ENCODE measurements around the gene RAET1G.
"Not testable (repeated sequence)": the region's sequence is repeated elsewhere in the genome, so short reads cannot be mapped to it uniquely, and the experiment has no call there.

RAET1G gene

DNA sequence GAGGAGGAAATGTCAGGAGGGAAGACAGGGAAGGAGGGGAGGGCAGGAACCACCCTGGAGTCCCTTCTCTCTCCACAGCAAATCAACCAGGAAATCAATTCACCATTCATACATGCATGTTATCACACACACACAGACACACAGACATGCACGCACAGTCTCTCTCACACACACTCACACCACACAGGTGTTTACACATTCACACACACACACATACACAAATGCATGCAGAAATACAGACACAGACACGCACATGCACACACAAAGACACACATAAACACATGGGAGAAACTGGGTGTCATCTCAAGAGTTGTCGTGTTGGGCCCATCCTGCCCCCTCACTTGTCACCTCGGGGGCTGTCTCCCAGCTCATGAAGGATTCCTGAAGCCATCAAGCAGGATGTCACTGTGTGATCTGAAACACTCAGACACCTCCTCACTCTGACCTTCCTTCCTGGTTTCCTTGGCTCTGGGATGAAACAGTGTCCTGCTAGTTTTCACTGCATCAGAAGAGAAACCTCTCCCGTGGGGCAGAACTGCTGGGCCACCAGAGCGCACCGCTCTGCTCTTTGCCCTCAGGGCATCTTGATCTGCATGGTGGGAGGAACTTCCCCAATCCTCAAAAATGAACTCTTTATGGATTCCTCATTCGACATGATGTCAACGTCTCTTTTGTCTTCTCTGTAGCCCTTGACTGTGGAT is 9.2 kb downstream of the RAET1G start:
- DNase-seq (ENCODE audit: low read depth), result no peak

DNA sequence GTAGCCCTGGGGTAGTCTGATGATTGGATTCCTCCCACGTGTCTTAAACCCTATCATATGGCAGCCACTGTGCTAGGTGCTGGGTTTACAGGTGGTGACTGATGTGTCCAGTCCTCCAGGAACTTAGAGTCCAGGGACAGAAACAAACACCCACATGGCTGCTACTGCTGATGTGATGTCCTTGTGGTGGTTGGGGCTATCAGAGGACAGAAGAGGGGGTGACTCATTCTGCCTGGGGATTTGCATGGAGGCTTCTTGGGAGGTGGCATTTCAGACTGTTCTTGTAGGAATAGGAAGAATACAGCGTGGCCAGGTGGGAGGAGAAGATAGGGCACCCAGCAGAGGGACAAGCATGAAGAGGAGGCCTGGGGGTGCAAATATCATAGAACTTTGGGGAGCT is 9.8 kb downstream of the RAET1G start:
- no peak for DNase-seq (ENCODE audit: low read depth)

DNA sequence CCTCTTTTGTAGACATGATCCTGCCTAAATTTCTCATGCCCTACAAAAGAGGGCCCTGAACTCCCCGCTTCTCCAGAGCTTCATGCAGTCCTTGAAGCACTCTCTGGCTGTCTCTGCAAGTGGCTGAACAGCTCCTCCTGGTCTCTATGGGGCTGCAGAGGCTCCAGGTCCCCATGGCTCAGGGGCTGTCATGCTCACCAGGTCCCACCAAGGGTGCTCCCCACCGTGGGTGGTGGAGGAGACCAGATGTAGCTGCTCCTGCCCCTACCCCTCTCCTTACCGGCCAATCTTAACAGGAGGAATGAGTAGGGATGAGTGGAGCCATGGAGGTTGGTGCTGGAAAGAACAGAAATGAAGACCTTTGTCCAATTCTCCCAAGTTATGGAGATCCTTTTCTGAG is 10.2 kb downstream of the RAET1G start:
- not testable (repeated sequence) for DNase-seq (ENCODE audit: low read depth)

DNA sequence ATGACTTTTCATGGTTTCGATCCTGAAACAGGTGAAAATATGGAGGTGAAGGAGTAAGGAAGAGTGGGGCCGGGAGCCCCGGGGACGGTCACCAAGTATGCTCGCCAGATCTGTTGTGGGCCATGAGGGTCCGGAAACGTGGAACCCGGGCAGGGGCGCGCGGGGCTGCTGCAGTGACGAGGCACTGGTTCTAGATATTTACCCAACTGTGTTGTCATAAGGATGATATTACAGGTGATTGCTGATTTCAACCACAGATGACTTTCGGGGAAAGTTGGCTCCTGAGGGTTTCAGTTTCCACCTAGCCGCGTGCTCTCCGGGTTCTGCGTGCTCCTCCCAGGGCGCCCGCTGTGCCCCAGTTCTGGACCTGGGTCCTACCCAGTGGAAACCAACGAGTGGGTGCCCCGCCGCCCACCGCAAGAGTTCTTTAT is 12.2 kb downstream of the RAET1G start:
- no peak for DNase-seq (ENCODE audit: low read depth)

DNA sequence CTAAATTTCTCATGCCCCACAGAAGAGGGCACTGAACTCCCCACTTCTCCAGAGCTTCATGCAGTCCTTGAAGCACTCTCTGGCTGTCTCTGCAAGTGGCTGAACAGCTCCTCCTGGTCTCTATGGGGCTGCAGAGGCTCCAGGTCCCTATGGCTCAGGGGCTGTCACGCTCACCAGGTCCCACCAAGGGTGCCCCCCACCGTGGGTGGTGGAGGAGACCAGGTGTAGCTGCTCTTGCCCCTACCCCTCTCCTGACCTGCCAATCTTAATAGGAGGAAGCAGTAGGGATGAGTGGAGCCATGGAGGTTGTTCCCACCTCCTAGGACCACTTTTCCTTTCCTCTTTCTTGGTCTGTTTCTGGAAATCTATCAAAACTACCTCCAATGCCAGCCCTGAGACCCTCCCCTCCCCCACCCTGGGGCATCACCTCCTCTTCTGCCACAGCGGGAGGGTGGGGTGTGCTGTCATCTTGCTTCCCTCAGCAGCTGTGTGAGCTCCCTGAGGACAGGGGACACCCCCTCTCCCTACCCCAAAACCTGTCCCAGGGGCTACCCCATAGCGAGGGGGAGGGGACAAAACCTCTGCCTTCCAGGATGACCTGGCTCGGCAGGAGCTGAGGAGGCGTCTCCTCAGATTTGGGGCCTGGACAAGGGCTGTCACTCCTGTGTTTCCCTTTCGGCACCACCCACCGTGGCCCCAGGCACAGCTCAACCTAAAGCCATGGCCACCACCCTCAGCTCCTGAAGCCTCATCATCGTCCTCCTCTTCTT is 13.0 kb downstream of the RAET1G start:
- no peak for DNase-seq (ENCODE audit: low read depth)

DNA sequence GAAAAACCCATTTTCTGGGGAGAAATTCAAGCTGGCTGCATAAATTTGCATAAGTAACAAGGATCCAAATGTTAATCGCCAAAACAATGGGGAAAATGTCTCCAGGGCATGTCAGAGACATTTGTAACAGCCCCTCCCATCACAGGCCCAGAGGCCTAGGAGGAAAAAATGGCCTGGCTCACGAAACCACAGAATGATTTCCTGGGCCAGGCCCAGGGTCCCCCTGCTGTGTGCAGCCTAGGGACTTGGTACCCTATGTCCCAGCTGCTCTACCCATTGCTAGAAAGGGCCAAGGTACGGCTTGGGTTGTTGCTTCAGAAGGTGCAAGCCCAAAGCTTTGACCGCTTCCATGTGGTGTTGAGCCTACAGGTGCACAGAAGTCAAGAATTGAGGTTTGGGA is 14.4 kb downstream of the RAET1G start:
- DNase-seq (ENCODE audit: low read depth), result not testable (repeated sequence)

DNA sequence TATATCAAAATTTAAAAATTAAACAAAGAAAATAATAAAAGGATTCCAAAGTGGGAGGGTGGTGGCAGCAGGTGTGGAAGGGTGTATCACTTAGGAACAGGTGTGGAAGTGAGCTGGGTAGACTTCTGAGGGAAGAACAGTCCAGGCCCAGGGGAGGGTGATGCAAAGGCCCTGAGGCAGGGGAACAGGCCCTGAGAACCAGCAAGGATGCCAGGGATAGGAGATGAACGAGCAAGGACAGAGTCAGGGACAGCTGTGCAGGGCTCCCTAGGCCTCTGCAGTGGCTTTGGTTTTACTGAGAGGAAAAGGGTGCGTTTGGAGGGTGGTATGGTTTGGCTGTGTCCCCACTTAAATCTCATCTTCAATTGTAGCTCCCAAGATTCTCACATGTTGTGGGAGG is 15.6 kb downstream of the RAET1G start:
- no peak for DNase-seq (ENCODE audit: low read depth)

DNA sequence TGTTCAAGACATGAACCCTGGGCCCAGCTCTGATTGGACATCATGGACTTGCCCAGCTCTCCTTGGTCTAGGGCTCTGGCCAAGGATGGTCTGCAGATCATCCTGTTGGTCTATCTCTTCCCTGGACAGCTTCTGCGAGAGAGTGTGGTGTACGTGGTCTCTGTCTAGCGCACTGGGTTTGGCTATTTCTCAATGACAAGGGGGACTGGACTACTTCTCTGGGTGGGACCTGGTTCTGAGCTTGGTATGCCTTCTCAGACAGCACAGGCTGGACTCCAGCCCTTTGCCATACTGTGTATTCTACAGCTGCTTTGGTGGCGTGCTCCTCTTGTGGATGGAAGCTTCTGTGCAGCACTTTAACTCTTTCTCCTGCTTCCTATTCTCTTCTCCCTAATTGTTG is 16.5 kb downstream of the RAET1G start:
- DNase-seq (ENCODE audit: low read depth), result no peak

DNA sequence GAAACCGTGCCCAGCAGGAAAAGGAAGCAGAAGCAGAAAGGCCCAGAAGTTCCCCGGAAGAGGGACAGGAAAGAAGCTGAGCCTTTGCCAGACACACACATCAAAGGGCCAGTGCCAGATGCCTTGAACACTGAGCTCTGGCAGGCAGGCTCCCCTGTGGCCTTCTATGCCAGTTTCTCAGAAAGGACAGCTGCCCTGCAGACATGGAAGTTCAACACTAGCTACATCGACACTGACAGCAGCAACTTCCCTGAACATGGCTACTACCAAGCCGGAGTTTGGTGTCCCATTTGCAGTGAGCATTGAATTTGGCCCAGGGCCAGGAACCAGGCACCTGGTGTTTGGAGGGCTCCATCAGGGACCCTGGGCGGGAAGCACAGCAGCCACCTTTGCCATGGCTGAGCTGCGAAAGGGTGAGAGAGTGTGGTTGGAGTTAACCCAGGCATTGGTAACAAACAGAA is 17.0 kb downstream of the RAET1G start:
- no peak for DNase-seq (ENCODE audit: low read depth)

DNA sequence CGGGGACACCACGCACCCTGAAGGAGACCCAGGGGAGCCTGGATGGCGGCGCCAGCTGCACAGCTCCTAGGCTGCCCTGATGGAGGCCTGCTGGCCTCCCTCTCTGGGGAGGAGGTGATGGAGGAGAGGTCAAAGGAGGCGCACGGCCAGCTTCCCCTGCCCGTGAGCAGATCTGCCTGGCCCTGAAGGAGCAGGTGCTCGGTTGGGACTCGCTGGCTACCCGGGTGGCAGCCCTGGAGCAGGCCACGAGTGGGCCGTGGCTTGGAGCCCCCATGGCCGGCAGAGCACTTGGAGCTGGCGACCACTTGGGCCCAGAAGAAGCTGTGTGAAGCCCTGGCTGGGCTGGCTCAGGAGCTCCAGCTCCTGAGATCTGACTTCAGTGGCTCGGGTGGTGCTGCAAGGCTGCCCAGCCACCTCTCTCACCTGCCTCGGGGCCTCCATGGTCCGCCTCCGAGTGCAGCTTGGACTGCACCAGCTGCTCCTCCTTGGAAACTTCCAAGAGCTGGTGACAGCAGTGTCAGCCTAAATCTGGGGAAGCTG is 17.5 kb downstream of the RAET1G start:
- DNase-seq (ENCODE audit: low read depth), result no peak

DNA sequence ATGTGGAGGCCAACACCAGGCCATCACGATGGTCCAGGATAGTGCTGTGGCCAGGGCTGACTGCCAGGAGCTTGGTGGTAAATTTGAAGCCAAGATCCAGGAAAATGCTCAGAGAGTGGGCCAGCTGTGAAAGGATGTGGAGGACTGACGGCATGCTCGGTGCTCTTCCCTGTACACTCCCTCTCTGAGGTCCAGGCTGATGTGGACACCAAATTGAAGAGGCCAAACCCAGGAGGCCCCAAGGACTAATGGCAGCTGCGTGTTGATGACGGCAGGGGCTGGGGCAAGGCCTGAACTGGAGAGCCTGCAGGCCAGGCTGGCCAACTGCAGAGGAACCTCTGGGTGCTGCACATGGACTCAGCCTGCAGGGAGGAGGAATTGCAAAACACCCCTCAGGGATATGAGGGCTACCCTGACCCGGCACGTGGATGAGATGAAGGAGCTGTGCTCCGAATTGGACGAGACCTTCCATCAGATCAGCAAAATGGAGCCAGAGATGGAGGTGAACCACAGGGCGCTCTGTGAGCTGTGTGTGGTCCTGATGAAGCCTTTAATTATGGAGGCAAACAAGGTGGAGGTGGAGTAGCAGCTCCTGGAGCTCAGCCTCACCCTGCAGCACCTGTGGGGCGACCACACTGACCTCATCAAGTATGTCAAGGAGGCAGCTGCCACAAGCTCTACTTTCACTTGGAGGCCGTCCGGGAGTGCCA is 18.1 kb downstream of the RAET1G start:
- no peak for DNase-seq (ENCODE audit: low read depth)

DNA sequence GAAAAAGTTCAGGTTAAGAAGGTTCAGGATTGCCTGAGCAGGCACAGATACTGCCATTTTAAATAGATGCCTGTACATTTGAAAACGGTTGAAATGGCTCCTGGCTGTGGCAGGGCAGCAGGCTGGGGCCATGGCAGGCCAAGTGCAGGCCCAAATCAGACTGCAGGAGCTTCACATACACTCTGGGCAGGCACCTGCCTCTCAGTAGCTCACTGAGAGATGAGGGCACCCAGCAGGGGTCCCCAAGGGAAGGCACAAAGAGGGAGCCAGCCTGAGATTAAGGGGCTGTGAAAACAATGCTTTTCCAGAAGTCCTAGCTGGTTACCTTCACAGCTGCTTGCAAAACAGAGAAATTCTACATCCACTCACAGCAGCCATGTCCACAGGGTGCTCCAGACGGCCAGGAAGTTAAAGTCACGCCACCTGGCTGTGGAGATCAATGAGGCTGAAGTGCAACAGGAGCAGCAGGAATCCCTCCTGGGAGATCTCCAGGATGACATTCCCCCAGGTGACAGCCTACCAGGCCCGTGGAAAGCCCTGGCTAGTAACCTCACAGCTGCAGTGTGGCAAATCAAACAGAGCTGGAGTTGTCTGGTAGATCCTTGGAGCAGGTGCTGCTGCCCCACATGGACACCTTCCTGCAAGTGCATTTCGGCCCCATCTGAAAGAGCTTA is 18.8 kb downstream of the RAET1G start:
- DNase-seq (ENCODE audit: low read depth), result no peak

DNA sequence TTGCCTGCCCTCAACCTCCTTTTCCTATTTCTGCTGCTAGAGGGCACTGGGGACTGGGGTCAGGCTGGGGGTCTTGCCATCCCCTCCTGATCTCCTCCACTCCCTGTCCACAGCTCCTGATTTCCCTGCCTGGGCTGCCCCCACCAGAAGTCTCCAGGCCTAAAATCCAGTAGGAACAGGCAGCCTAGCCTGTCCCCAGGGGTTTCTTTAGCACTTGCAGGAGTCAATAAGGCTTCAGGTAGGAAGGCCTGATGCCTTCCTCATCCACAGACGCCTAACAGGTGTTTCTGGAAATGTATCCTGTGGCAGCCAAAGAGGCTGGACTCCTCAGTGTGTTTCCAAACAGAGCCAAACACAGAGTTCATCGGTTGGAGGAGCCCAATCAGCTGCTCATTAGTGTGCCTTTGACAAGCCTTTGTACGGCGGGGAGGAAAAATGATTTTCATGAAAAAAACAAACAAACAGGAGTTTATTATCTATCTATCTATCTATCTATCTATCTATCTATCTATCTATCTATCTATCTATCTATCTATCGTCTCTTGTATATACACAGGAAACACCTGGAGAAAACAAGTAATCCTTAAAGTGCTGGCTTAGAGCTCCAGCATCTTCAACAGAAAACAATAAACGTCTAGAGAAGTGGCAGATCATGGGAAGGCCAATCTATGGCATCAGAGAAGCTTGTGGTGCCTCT is 21.3 kb downstream of the RAET1G start:
- no peak for DNase-seq (ENCODE audit: low read depth)

DNA sequence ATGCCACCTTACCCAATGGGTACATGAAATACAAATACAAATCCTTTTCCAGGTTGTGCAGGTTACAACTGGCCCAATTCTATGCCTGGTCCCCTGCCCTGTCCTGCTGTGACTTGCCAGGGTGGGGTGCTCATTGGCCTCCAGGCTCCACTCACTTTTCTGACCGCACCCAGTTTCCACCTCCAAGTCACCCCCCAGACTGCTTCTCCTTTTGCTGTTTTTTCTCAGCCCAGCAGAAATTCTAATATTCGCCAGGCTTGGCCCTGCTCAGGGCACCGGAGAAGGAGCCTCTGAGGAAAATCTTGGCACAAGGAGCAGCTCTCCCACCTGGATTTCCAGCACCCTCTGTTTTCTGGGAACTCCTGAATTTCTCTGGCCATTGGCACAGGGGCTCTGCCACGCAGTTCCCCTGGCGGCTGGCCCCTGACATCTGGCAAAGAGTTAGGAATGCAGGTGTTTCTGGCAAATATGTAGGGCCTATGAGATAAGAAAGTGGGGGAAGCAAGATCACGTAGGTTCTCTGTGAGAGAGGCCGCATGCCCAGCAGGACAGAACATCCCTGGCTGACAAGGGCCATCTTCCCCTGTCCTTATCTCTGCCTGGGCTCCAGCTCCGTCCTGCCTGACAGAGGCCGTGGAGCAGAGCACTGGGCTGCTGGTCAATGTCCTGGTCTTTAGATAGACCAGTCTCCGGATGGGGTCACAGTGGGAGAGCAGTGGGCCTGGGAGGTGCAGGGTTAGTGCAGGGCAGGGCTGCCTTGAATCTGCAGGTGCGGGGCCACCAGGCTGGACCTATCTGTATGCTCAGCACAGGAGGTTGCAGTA is 22.1 kb downstream of the RAET1G start:
- no peak for DNase-seq (ENCODE audit: low read depth)

DNA sequence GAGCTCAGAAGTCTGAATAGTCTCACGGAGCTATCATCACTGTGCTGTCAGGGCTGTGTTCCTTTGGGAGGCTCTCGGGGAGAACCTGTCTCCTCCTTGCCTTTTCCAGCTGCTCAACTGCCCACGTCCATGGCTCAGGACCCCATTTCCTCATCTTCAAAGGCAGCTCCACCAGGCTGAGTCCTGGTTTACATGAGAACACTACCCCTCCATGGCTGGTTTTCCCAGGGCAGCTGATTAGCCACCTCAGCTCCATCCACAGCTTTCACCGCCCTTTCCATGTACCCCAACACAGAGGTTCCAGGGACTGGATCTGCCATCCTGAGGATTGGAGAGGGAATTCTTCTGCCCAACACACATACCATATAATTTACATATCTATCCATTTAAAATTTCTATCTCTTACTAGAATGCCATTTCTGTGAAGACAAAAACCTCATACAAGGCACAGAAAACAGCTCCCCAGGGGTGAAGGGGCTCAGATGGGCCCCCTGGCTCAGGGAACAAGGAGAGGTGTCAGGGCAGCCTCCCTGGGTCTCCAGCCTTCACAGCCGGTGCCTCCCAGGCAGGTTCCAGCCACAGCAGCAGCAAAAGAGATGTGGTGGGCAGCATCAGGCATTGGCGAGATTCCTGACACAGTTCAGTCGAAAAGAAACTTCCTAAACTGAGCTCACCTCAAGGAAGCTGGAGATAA is 22.8 kb downstream of the RAET1G start:
- no peak for DNase-seq (ENCODE audit: low read depth)

DNA sequence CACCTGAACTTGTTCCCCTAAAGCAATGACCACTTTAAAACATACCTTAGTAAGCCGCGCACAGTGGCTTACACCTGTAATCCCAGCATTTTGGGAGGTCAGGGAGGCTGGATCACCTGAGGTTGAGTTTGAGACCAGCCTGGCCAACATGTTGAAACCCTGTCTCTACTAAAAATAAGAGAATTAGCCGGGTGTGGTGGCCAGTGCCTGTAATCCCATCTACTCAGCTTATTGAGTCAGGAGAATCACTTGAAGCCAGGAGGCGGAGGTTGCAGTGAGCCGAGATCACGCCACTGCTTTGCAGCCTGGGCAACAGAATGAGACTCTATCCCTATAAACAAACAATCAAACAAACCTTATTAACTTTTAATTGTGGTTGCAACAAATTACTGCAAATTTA is 23.4 kb downstream of the RAET1G start:
- no peak for DNase-seq (ENCODE audit: low read depth)

DNA sequence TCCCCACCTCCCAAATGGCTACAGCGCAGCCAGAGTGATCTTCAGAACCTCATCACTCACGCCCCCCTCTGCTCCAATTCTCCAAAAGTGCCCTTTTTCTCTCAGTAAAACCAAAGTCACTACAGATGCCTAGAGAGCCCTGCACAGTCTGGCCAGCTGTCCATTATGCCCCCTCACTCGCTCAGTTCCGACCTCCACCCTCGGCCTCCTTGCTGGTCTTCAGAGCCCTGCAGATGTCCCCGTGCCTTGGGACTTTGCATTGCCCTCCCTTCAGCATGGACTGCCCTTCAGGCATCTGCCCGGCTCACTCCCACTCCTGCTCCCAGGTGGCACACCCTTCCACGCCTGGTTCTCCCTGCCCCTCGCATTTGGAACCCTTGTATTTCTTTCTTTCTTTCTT is 24.0 kb downstream of the RAET1G start:
- DNase-seq (ENCODE audit: low read depth), result no peak

DNA sequence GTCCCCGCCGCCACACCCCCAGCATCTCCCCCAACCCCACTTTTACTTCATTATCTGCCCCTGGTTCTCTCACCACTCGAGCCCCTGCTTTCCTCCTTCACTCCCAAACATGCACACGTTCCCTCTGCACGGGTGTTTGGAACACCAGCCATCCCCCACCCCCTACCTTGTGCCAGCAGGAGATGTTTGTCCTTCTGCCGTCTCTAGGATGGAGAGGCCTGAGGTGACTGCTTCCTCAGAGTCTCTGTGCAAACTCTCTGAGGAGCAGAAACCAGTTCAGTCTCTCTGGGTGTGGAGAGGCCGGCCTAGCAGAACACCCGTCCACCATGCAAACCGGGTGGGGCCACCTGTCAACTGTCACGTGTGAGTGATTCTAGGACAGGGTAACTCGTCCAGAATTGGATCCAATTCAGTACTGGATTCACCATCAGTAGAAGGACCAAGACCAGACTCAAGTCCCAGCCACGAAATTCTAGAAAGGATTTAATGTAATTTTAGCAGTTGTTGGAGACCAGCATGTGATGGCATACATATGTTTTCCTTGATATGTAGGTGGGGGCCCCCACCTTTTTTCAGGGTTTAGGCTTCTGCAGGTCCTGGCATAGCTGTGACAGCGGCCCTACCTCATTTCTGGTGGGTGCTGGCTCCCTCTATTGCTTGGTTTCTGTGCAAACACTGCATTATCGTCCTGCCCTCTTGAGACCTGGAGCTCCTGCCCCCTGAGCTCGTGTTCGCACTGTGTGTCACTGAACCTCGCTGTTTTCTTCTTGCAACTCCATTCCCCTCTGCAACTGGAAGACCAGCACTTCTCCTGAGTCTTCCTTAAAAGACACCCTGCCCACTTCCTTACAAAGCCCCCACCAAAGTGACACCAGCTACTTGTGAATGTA is 24.8 kb downstream of the RAET1G start, which contains the start of gene RAET1E:
RAET1E (minus strand) TSS at position 259 of the 890 bp plus-strand sequence. CDS start 7,212 bp downstream, outside the sequence.
- no peak for DNase-seq (ENCODE audit: low read depth)
